Stromal cell of bone marrow (primary cell): ENCODE results near the gene MAP3K2.

Experiments used
- DNase-seq: peaks from one replicate; pipeline ENCODE4 v3.0.0-alpha.2; 2012; ENCODE audit warnings: low read depth

MAP3K2 gene

DNA sequence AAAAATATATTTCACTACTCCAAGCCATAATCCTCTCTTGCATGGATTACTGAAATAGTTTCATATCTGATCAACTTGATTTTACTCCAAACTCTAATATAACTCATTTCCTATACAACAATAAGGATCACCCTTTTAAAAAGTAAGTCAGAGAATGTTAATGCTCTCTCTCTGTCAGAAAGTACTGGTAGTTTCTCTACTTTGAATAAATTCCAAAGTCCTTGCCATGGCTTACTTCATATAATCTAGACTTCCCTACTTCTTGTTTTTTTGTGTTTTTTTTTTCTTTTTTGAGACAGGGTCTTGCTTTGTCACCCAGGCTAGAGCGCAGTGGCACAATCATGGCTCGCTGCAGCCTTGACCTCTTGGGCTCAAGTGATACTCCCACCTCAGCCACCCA lies 36.2 kb downstream of the MAP3K2 start:
- DNase-seq = no peak

DNA sequence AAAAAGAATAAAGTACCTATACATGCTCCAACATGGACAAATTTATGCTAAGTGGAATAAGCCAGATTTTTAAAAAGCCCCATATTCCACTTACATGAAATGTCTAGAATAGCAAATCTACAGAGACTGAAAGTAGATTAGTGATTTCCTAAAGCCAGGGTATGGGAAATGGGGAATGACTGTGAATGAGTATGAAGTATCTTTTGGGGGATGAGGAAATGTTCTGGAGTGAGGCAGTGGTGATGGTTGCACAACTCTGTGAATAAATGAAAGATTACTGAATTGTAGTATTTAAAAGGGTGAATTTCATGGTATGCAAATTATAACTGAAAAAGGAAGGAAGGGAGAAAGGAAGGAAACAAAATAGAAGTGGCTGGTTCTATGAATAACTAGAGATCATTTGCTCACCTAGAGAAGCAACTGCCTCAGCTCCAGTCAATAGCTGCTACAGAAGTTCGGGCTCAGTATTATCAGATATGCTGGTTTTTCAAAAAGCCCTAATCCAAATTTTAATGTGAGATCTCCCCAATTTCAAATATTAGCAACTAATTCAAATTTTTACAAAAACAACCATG lies 39.3 kb downstream of the MAP3K2 start:
- peak; percentile 11 for DNase-seq

DNA sequence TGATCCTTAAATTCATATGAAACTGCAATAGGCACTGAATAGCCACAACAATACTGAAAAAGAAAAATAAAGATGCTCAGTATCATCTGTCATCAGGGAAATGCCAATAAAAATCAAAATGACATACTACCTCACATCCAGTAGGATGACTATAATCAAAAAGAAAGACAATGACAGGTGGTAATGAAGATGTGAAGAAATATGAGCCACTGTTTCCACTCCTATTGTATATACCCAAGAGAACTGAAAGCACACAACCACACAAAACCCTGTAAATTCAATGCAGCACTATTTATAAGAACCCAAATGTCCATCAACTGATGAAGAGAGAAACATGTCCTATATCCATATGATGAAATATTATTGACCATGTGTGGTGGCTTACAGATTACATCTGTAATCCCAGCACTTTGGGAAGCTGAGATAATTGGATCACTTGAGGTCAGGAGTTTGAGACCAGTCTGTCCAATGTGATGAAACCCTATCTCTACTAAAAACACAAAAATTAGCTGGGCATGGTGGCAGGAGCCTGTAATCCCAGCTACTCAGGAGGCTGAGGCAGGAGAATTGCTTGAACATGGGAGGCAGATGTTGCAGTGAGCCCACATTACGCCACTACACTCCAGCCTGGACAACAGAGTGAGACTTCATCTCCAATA lies 39.9 kb downstream of the MAP3K2 start:
- no peak for DNase-seq

DNA sequence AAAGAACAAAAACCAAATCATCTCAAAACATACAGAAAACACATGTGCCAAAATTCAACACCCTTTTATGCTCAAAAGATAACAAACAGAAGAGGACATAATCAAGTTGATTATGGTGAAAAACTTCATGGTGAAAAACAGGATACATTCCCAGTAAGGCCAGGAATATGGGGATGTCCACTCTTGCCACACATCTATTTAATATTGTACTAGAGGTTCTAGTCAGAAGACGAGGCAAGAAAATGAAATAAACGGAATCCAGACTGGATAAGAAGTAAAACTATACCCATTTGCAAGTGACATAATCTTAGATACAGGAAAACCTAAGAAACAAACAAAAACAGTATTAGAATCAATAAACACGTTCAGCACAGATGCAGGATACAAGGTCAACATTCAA lies 40.8 kb downstream of the MAP3K2 start:
- no peak for DNase-seq

DNA sequence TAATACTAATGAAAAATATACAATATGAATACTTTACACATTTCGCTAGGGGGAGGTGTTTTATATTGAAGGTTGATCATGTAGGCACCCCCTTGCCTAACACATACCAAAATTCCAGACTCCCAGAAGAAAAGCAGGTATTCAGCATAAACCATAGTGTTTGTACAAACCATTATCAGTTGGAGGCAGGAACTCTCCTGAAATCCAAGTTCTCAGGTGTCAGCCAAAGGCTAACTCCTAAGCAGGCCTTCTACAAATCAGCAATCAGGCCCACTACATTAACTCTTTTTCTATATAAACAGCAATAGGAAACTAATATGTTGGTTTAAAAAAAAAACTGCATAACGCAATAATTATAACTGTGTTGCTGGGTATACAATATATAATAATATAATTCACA lies 44.5 kb downstream of the MAP3K2 start:
- DNase-seq = no peak

DNA sequence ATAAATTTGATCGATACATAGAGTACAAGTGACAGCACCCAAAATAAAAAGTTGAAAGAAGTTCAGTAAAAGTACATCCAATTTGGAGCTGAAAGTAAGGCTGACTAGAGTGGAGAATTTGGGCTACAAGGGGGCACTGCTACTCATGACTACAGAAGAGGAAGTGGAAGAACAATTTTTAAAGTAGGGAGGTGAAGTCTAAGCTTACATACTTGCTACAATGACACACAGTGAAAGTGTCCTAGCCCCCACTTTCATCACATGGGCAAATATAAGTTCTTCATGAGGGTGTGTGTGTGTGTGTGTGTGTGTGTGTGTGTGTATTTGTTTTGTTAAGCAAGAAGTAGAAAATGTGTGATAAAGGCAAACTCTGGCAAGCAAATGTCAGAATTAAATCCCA lies 45.7 kb downstream of the MAP3K2 start:
- no peak for DNase-seq

DNA sequence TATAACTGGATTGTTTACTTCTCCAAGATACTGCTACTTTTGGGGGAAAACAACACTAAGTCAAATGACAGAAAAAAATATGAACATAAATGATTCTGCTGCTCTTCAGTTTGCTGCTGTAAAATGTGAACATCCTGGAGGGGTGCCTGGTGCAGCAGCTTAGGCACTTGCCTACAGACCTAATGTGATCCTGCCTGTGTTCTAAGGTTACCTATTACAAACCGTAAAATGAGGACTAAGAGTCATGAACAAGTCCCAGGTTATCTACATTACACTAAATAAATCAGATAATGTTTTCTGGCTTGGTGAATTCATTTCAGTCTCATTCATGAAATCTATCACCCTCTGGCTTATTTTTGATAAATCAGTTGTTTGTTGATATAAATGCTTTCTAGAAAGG lies 55.4 kb downstream of the MAP3K2 start:
- DNase-seq = no peak

DNA sequence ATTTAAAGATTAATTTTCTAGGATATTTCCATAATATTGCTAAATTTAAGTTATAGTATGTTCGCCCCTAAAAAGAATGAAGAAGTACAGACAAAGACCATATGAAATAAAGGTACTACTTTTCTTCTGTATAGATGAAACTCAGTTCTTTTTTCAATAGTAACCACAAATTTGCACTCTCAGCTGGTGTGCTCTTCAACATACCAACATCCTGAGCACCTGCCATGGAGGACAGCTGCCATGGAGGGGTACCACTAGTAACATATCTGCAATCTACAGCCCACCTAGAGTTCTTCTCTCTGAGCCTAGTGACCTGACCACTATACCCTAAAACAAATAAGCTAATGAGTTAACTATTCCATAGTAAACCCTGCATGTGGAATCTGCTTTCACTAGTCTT lies 57.0 kb downstream of the MAP3K2 start:
- no peak for DNase-seq

DNA sequence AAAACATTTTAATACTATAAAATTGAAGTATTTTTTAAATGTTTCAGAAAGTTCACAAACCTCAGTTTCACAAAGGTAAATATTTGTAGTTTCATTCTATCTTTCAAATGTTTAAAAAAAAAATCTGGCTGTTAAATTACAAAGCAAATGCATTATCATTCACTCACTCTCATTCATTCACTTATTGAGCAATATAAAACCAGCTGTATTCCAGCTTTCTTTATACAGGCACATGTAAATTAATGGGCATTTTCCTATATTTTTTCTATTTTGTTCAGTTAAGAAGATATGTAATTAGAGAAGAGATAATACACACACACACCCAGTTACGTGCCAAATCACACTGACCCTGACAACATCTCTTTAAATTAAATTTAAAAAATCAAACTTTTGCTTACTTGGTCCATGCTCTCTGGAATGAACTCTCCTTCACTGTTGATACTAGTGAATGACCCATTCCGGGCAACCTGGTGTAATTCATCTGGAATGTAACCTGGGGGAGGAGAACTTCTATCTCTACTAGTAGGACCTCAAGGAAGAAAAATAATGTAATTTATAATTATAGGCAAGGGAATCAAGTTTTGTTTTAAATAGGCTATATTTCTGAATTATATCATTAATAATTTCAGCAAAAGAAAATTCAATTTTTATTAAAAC lies 61.4 kb downstream of the MAP3K2 start:
- no peak for DNase-seq

DNA sequence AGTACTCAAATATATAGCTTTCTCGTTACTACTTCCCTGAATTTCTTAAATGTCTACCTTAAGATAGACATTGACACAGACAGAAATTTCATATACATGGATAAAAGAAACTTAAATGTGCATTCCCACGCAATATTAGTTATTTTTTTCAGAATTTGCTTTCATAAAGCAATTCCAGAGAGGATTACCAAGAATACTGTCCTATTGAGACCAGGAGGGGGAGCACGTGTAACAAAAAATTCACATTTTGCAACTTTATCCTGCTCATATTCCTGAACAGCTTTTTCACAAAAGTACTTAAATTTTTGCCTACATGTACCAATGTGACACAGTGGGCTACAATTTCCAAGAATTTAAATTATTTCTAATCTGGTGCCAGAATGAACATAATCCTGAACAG lies 63.1 kb downstream of the MAP3K2 start:
- DNase-seq = peak; percentile 38

DNA sequence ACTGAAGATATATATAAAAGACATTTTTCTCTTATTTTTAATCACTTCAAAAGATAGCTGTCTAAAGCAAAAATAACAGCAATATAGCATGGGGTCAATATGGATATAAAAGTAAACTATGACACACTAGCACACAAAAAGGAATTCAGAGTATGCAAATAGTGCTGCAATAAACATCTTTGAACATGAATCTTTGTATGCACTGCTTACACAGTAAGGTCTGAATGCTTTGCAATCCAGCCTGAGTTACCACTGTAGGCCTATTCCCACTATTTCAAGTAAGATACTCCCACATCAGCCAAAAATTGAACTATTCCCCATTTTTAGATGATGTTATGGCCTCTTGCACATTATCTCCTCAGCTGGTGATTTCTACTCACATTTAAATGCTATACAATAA lies 66.5 kb downstream of the MAP3K2 start:
- no peak for DNase-seq

DNA sequence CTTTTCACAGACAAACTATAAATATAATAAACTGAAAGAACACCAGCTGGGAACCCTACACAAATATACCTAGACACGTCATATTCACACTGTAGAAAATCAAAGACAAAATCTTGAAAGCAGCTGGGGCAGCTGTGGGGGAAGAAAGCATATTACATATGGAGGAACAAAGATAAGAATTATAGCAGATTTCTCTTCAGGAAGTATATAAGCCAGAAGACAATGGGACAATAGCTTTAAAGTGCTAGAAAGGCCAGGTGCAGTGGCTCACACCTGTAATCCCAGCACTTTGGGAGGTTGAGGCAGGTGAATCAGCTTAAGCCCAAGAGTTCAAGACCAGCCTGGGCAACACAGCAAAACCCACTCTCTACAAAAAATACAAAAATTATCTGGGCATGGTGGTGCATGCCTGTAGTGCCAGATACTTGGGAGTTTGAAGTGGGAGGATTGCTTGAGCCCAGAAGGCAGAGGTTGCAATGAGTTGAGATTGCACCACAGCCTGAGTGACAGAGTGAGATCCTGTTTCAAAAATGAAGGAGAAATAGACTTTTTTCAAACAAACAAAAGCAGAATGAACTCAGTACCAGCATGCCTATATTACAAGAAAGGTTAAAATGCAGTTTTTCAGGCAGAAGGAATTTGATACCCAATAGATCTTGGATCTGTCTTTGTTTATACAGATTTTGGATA lies 67.0 kb downstream of the MAP3K2 start:
- no peak for DNase-seq

DNA sequence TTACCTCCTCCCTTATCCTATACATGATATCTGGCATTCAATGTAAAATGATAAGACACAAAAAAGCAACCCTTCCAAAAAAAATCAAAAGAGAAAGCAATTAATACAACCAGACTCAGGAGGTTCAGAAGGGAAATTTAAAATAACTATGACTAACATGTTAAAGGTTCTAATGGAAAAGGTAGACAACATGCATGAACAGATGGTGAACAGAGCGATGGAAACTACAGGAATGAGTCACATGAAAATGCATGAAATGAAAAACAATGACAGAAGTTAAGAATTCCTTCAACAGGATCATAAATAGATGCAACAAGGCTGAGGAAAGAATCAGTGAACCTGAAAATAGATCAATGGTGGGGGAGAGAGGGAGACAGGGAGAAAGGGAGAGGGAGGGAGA lies 67.7 kb downstream of the MAP3K2 start:
- DNase-seq = no peak

DNA sequence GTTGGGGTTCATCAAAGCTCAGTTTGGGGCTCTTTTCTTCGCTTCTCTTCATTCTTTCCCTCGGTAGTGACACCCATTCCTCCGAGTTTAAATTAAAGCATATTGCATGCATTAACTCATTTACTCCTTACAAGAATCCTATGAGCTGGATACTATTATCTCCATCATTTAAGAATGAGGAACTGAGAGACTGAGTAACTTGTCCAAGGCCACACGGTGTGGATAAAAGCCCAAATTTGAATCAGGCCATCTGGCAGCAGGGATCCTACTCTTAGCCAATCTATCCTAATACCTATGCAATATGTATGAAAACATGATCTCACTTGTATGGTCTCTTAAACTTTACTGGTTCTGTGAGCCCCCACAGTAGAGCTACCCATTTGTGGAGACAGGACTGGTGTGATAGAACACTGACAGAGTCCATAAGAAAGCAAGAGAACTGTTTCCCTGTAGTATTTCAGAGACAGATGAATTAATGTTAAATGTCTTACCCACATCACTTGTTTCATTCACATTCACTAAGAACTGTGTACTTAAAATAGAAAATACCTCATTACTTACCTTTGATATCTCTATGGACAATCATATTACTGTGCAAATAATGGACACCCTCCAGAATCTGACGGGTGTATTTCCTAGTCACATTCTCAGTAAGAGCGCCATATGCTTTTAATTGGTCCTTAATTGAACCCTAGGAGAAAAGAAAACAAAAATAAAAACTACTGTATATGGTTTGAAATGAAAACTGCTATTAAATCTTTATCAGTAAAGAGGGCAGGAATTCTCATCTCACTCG lies 73.4 kb downstream of the MAP3K2 start:
- DNase-seq = no peak

DNA sequence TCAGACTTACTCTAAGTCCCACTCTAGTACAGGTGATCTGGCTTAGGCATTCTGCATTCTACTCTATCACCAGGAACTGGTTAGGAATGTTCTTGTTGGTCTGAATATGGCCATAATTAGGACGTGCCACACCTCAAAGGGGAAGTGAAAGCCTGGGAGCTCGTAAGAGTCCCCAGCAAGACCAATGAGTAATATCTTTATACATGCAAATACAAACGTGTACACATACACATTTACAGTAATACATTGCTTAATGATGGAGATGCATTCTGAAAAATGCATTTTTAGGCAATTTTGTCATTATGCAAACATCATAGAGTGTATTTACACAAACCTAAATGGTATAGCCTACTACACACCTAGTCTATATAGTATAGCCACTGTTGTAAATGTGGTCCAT lies 74.4 kb downstream of the MAP3K2 start:
- no peak for DNase-seq

DNA sequence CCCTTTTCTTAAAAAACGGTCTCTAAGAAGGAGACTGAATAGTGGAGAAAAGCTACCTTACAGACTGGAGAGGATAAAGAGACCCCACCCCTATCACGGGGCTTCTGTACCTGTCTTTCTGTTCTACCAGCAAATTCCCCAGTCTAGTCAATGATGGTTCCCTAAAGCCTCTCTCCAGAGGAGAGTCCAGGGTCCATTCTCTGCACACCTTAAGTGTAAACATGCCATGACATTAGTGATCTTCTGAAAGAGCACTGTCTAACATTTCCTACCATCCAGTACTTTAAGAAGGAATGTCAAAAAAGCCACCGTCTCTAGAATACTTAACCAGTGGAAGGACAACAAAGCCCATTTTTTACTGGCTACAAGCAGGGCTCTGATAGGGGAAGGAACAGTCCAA lies 76.8 kb downstream of the MAP3K2 start:
- DNase-seq = no peak

DNA sequence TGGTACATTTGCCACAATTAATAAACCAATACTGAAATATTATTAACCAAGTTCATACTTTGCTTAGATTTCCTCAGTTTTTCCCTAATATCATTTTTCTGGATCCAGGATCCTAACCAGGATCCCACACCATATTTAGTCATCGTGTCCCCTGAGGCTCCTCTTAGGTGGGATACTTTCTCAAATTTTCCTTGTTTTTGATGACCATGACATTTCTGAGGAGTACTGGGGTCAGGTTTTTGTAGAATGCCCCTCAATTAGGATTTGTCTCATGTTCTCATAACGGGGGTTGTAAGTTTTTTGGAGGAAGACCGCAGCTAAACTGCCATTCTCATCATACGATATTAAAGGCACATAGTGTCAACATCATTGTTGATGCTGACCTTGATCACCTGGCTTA lies 78.3 kb downstream of the MAP3K2 start:
- DNase-seq = no peak

DNA sequence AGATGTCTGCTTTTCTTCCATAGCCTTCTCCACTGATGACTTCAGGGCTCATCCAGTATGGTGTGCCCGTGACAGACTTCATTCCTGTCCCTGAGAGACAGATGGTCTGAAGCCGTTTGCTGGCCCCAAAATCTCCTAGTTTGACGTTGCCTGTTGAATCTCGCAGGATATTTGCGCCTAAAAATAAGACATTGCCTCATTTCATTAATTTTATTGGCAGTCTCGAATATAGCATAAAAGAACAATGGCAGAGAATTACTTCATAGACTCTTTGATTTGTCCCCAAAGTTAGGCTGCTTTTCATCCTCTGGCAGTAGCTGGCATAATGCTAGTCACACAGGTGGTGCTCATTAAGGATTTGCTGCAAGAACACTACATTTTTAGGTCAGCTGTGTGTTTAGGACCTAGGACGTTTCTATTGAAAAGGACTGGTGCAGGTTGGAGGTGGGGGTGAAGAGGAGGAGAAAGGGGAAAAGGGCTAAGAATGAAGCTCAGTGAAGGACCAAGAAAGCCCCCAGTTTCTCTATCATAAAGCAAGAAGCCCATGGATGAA lies 79.1 kb downstream of the MAP3K2 start:
- DNase-seq = no peak

DNA sequence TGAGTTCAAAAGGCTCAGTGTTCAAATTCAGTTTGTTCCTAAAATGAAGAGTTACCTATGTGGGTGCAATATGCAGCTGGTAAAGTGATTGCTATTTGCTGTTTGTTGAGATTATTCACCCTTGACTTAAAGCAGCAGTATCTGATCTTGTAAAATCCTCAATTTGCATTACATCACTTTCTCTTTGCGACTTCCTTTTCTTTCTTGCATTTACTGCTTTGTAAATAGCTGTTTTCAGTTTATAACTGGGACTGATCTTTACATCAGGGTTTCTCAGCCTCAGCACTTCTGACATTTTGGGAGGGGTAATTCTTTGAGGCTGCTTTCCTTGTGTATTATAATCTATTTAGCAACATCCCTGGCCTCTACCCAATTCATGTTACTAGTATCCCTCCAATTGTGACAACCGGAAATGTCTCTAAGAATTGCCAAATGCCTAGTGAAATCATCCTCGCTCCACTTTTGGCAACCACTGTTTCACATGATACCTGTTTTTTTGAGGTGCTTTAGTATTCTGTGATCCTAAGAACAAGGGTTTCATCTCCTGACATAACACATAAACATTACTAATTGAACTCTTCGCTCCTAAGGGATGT lies 81.7 kb downstream of the MAP3K2 start:
- DNase-seq = no peak

DNA sequence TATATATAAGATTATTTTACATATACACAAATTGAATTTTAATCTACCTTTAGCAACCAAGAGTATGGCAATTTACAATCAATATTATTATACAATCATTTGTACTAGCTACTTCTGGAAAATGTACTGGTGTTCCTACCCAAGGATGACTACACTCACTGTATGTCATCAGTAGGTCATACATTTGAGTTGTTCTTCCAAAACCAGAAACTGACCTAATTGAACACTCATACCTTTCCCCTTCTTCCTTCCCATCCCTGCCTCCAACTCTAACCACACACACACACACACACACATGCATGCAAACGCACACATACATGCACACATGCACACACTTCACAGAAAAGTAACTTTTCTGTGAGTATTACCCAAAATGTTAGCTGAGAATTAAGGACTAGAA lies 85.6 kb downstream of the MAP3K2 start:
- no peak for DNase-seq

DNA sequence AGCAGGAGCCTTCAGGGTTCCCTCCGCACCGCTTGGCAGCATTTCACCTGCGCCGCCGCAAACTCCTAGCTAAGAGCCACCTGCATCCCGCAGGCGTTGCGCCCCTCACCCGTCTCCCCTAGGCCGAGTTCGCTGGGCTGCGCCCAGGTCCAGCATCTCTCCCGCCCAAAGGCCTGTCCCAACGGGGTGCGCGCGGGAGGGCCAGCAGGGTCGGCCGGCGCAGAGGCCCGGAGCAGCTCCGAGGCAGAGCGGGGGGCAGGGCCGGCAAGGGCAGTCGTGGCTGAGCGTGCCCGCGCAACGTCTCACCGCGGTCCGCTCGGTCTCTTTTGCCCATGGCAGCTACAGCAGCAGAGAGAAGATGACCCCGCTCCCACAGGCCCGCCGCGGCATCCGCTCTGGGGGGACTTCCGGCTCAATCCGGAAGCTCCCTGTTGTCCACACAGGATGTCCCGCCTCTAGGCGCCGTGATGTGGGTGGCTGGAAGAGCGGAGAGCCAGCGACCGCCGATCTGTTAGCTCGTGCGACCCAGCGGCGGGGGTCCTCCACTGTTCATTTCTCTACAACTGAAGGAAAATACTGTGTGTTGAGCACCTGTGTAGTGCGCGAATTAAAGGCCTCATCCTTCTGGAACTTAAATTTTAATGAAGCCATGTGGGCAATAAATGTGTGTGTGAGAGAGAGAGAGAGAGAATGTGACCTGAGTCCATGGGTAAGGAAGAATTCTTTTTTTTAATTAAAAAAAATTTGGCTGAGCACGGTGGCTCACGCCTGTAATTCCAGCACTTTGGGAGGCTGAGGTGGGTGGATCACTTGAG lies 93.8 kb downstream of the MAP3K2 start, which contains the start of gene ERCC3:
Gene ERCC3 (minus strand): TSS at position 397 of the 815 bp plus-strand sequence. CDS start 63 bp downstream, at position 334.
- DNase-seq = peak; percentile 65
